Right ventricle myocardium inferior (tissue), 1 donor: ENCODE results near the gene GNG7. TPM values are rescaled to one million over a fixed set of nuclear protein-coding genes. Genes with fewer than 3 reads are reported as not detected.

Experiments used
- ATAC-seq: fragments of 200-7000 bp; cut with Tn5 transposase; one replicate; pipeline ENCODE4 v1.9.1; 2020; ENCODE audit warnings: mild to moderate bottlenecking, moderate library complexity
- DNase-seq: peaks from one replicate; pipeline ENCODE4 v3.0.0; 2021; ENCODE audit errors: missing footprints
- intact Hi-C: fragments of 100-400 bp; cut with DNase I; formaldehyde crosslinking; loops from one replicate; pipeline ENCODE4 v1.11.0; 2022
- total RNA-seq: library from RNA; stranded (reverse); fragmentation: NEBNext Ultra II Directional; extraction: Animal tissue kit (Norgen Biotek cat#: 25700); gene quantifications from one replicate; pipeline ENCODE4 v1.2.1, GENCODE V29; 2021
- donor health status: DM: no; HTN: yes; CAD: no; lungs with severe emphysema.

The GNG7 gene
- total RNA-seq, 1 donor from 2014 or later = 26.7 TPM

DNA sequence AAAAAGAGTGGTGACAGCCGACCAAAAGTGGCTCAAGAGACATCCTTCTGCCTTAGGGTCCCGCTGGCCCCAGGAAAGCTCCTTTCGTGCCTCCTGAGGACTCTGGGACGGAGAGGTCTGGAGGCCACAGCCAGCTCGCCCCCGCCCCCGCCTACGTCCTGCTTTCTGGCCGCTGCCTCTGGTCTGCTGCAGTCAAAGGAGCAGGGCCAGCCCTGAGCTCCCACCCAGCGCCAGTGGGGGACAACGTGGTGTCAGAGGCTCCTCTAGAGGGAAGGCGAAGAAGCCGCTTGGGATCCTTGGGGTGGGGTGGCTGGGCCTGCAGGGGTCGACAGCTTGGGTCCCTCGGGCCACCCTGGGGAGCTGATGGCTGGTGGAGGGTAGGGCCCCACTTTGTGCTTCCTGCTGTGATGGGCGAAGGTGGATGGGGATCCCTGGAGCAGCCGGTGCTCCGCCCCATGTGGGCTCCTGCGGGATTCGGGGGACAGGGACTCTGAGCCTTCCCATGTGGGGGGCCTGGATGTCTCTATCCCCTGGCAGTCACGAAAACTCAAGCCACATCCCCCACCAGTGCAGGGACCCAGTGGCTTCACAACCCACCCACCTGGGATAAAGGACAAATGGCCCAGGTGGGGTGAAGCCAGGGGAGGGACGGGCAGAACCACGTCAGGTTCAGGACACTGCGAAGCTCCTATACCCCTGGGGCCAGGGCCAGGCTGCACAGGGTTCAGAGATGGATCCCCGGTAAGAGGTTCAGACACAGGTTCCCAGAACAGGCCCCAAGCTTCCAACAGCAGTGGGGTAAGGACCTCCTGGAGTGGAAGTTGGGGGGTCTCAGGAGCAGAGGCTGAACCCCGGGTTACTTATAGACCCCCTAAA is 27.7 kb upstream of the GNG7 start:
- DNase-seq (no peak), ATAC-seq (no peak)
- intact Hi-C loops = no loop called here

DNA sequence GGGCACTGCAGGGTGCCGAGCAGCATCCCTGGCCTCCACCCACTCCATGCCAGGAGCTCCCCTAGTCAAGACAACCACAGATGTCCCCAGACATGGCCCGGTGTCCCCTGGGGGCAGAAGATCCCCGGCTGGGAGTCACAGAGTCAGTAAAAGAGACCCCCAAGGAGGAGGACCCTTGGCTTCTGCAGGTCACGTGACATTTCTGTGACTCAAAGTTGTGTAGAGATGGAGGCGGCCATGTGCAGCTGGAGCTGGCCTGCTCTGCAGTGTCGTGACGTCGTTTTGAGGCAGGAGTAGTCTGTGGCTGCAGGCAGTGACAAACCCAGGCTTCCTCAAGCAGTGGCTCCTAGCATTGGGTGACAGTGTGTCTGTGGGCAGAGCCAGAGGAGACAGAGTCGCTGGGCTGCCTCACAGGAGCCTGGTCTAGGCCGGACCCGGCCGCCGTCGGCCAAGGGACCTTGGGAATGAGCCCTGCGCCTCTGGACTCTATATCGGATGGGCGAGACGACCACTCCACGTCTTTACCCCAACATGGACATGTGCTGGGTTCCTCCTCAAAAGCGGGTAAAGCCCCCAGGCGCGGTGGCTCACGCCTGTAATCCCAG is 26.4 kb upstream of the GNG7 start:
- intact Hi-C loops = no loop called here
- ATAC-seq = no peak
- DNase-seq = no peak

DNA sequence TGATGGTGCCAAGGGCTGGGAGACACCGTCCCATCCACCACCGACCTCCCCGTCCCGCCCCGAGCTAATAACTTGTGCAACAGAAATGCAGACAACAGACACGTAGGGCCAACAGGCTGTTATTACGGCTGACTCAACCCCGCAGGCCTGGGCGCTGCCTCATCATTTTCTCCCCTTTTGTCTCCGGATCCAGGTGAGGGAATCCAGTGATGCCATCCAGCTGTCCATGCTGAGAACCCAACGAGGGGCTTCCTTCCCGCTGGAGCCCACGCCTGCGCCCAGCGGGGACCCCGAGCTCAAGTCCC is 25.1 kb upstream of the GNG7 start:
- no peak for ATAC-seq
- DNase-seq = no peak
- intact Hi-C loops = no loop called here

DNA sequence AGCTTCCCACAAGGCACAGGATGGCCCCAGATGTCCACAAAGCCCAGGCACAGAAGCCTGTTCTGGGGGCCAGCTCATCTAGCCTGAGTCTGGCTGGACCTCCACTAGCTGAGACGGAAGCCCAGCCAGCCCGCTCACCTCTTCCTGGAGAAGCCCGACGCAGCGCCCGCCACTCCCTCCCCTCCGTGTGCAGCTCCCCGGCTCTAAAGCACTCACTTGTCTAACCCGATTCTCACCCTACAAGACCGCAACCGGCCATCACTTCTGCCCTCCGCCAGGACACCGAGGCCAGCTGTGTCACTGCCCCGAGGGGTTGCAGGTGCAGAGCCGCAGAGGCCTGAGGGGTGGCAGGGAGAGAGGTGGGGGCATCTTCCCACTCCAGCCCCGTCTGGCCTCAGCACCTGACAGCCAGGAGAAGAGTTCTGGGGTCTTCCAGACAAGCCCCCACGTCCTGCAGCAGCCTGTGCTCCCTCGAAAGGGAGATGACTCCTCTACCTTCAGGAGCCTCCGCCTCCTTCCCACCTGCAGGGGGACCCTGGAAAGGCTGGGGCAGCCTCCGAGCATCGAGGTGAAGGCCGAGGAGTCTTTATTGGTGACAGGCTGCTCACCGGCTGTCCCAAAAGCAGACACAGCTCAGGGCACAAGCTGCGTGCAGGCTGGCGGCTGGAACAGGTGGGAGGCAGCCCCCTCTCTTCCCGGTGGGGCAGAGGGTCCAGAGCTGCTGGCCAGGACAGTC is 24.6 kb upstream of the GNG7 start:
- ATAC-seq = no peak
- DNase-seq = no peak
- intact Hi-C loops = no loop called here

DNA sequence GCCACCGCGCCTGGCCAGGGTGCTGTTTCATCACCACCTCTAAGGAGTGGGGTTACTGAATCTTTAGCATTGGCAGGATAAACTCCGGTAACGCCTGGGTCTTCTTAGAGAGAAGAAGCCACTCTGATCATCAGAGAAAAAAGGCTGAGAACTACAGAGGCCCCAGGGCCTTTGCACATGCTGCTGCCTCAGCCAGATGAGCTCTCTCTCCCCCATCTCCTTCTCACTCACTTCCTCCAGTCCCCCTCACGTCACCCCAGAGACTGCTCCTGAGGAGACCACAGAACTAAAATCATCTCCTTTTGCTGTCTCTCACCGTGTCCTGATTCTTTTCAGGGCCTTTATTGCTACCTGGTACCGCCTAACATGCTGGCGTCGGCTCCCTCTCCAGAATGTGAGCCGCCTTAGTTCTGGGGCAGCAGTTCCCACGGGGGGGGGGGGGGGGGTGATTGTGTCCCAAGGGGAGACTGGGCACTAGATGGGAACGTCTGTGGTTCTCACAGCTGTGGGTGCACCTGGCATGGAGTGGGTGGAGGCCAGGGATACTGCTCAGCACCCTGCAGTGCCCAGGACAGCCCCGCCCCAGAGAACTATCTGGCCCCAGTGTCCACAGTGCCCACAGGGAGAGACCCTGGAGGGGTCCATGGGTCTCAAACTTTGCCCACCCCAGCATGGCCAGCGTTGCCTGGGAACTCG is 23.8 kb upstream of the GNG7 start:
- ATAC-seq = no peak
- intact Hi-C loops = no loop called here
- DNase-seq = no peak

DNA sequence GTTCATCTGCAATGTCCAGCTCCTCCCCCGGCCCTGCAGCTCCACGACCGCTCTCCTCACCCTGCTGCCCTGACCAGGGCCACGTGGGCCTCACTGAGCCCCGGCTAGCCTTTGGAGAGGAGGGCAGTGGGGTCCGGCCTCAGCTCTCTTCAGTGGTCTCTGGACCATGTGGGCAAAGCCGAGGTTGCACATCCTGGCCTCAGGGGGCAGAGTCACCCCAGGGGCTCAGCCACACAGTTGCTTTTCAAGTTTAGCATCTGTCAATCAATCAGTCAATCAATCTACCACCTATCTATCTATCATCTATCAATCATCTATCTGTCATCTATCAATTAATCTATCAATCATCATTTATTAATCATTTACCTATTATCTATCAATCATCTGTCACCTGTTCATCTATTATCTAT is 21.7 kb upstream of the GNG7 start:
- intact Hi-C loops = no loop called here
- ATAC-seq = no peak
- no peak for DNase-seq

DNA sequence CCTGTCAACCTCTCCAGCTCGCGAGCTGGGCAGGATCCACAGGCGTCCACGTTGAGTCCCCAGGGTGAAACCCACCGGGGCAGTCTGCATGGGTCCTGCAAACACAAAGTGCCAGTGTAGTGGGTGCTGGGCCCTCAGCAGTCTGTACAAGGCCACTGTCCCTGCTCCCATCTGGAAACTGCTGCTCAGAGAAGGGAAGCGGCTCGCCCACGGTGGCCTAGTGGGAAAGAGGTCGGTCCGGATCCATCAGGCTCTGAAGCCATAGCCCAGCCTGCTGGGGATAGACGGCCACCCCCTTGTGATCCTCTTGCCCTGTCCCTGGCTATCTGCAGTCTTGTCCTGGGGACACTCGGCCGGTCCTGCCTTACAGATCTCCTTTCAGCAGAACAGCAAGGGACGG is 21.3 kb upstream of the GNG7 start:
- intact Hi-C loops = no loop called here
- DNase-seq = no peak
- ATAC-seq = no peak

DNA sequence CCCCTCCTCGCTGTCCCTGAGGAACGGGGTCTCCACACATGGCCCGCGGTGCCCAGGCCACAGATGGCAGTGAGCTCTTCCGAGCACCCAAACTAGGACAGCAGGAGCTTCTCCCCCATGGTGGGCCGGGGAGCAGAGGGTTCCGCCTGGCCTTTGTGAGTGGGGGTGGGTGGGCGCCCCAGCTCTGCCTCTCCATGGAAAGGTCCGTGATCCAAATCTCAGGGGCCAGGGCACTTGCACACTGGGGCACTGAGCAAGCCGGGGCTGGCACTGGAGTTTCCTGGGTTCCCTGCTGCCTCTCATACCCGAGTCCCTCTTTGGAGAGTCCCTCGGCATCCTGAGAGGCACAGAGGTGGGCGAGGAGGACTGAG is 20.8 kb upstream of the GNG7 start:
- ATAC-seq (no peak), DNase-seq (no peak)
- intact Hi-C loops = no loop called here

DNA sequence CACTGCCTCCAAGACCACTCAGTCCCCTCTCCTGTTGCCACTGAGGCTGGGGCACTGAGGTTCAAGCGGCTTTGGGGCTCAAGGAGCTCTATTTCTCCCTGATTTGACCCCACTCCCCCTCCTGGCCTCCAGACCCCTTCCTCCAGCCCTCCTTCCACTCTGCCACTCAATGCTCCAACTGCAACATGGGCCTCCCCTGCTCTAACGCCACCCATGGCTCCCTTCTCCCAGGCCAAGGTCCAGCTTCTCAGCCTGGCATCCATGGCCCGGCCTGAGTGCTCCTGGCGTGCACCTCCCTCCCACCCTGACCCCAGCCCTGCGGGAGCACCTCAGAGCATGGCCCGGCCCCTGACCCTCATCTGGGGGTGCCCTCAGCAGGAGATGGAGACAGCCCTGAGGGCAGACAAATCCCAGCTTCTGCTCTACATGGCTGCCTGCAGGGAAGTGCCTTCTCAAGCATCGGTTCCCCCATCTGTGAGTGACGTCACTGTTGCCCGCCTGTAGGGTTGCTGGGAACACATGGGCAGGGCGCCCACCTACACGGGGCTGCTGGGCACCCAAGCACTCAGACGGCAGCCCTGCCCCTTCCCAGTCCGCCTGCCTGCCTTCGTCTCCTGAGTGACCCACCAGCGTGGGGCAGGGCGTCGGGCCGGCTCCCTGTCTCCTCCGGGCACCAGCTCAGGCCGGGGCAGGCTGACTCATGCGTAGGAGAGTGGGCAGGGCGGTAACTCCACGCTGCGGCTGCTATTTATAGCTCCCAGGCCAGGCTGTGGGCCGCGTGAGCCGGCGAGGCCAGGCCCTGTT is 20.2 kb upstream of the GNG7 start:
- ATAC-seq = peak; percentile 81
- peak; percentile 87 for DNase-seq
- intact Hi-C loops = no loop called here

DNA sequence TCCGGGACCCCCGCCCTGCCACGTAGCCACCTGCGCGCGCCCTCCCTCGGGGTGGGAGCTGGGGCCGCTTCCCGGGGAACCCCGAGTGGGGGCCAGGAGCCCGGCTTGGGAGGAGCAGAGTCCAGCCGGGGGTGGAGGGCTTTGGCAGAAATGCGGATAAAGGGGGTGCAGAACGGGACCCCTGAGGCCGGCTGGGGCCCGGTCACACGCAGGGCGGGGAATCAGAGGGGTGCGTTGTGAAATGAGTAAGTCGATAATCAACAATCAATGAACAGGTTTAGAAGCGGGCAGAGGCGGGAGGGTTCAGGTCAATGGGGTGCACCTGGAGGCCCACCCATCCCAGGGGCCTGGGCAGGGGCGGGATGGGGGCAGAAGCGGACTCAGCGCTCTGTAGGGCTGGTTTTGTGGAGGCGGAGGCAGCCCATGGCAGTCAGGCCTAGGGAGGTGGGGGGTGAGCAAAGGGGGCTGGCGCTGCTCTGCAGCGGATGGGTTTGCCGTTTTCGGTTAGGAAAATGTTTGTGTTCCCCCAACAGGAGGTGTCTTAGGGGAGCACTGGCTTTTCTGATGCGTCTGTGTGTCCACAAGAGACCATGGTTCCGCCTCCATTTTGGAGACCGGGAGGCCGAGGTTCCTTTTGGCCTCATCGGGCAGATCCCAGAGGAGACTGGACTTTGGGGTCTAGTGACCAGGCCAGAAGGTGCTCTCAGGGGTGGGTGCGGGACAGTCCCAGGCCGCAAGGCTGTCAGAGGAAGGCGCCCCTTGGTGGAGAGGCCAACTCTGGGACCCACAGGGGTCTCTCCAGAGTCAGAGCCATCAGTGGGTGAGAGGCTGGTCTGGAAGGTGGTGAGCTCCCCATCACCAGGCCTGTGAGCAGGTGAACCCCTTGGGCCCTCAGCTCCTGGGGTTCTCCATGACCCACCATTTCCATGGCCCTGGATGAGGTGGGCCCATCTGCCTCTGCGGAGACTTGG is 19.4 kb upstream of the GNG7 start:
- intact Hi-C loops = loop anchor here (2.0 kb wide), 1 partner anchor 57 kb away; no protein-coding TSS in a partner anchor
- ATAC-seq (no peak), DNase-seq (no peak)

DNA sequence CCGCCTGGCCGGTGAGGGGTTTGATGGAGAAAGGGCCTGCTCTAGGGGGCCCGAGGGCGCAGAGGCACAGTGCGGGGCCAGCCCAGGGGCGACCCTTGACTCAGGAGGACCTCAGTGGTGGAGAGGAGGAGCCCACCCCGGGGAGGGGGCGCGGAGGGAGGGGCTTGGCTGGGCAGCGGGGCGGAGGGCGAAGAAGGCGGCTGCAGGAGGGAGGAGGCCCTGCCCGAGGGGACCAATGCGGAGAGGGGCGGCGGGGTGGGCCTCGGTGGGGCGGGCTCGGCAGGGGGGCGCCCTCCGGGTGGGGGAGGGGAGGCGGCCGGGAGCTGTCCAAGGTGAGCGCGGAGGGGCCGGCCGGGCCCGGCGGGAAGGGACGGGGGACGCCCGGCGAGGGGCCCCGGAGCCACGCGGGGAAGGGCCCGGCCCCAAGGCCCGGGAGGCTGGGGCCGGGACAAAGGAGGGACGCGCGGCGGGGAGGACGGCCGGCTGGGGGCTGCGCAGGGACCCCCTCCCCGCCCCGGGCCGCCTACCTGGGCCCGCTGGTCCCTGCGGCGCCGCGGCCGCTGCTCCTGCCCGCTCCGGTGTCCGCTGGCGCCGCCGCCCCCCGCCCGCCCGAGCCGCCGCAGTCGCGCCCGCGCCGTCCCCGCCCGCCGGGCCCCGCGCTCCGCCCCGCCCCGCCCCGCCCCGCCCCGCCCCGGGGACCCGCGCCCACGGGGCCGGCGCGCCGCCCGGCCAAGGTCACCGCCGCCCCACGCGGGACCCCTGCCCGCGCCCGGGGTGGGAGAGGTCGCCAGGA is 18.5 kb upstream of the GNG7 start, which contains the start of gene DIRAS1:
DIRAS1 (minus strand) TSS at position 596 of the 793 bp plus-strand sequence. CDS start 3,566 bp downstream, outside the sequence.
- DNase-seq (no peak), ATAC-seq (peak; percentile 4)
- intact Hi-C loops = loop anchor here (2.0 kb wide), 1 partner anchor 56 kb away; no protein-coding TSS in a partner anchor

DNA sequence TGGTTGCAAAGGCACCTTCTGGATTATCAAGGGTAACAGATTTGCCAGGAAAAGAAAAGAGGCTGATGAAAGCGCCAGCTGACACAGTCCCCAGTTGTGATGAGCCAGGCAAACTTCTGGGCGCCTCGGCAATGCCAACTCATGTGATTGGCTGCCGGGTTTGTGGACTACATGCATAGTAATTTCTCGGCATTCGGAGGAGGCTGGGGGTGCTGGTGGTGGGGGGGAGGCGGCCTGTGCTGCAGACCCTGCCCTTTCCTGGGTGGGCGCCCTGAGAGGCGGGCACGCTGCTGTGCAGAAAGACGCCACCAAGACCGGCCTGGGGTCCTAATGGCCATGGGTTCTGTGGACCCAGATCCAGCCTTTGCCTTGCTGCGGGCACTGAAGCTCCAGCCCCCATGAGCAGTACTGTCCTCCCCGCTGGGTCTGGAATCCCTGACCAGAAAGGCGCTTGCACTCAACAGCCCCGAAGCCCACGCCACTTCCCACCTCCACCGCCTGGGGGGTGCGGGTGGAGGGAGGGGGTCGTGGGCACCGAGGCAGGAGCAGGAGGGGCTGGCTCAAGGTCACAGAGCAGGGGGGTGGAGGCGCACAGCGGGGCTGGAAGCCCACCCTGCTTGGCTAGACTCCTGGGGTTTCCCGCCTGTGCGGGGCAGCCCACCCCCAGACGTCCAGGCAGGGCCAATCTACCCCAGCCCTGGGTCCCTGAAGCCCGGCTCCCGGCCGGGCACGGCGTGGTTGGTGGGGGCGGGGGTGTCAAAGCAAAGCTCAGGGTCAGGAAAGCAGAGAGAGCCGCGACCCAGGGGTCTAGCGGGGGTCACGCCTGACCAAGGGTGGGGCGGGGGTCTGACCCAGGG is 17.7 kb upstream of the GNG7 start:
- ATAC-seq (peak; percentile 61), DNase-seq (no peak)
- intact Hi-C loops = loop anchor here (2.0 kb wide), 1 partner anchor 55 kb away; no protein-coding TSS in a partner anchor

DNA sequence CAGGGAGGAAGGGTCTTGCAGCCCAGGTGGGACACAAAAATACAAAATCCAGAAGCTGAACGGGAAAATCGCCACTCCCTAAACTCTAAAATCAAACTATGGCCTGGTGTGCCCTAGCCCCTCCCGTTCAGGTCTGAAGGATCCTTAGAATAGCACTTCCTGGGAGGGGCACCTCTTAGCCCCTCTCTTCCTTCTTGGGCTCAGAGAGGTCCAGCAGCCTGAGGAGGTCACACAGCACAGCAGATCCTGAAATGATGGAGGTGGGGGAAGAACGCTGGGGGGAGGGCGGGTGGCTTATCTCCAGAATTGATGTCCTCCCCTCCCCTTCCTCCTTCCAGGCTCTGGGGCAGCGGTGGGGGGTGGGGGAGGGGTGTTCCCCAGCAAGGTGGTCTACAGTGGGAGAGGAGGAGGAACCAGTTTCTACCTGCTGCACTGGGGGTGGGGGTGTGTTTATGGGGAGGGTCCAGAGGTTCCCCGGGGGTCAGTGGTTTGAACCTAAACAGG is 16.8 kb upstream of the GNG7 start:
- intact Hi-C loops = no loop called here
- ATAC-seq = no peak
- DNase-seq = no peak

DNA sequence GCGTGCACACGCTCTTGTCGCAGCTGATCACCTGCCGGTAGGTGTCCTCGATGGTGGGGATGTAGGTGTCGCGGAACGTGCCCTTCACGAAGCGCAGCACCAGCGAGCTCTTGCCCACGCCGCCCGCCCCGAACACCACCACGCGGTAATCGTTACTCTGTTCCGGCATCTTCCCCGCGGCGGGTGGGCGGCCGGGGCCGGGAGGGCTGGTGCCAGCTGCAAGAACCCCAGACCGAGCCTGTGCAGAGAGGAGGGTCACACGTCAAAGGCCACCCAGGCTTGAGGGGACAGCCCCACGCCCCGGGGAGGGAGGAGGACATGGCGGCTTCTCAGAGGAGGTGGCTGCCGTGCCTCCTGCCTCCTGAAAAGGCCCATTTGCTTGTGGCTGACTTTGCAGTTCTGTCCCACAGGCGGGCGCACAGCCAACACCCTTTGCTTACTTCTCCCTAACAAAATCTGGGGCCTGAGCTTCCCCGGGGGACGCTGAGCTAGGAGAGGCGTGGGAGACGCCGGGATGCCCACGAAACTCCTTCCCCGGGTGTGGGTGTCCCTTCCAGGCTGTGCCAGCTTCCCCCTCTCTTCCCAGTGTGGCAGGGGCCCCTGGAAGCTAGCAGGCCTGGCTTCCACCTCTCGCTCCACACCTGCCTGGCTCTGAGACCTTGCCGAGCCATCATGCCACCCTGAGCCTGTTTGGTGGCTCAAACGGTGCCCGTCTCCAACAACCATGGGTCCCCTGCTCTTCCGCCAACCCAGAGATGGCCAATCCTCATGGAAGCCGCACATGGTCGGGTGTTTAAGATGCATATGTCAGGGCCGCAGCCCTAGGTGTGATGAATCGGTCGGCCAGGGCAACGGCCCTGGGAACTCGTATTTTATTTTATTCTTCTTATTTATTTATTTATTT is 15.4 kb upstream of the GNG7 start:
- DNase-seq = peak; percentile 62
- intact Hi-C loops = no loop called here
- ATAC-seq = no peak
